NCI-H748 treated with DMSO at 0.1 percent for 48 hours (cell line): ENCODE measurements around the gene MMUT.
"Not testable (repeated sequence)": the region's sequence is repeated elsewhere in the genome, so short reads cannot be mapped to it uniquely, and the experiment has no call there.

Experiments used
- DNase-seq: peaks from one replicate; lab custom pipeline; 2025; lab: John Stamatoyannopoulos, UW

MMUT gene

GRCh38 chr6:49423817-49424216 is 39.2 kb downstream of the MMUT start:
- peak; percentile 45 for DNase-seq

- DNase-seq, result no peak
These were observed 46.9 kb downstream of the MMUT start for GRCh38 chr6:49416195-49416594.

- no peak for DNase-seq
These were observed 47.7 kb downstream of the MMUT start for GRCh38 chr6:49415358-49415757.

- no peak for DNase-seq
These were observed 52.5 kb downstream of the MMUT start for GRCh38 chr6:49410564-49410963.

GRCh38 chr6:49409951-49410542 is 53.0 kb downstream of the MMUT start:
- DNase-seq, result peak; percentile 89

- no peak for DNase-seq
These were observed 56.6 kb downstream of the MMUT start for GRCh38 chr6:49406250-49406970.

- DNase-seq, result no peak
These were observed 62.0 kb downstream of the MMUT start for GRCh38 chr6:49401063-49401462.

GRCh38 chr6:49386667-49387508 is 76.2 kb downstream of the MMUT start:
- not testable (repeated sequence) for DNase-seq

- no peak for DNase-seq
These were observed 78.1 kb downstream of the MMUT start for GRCh38 chr6:49384904-49385303.
